Pancreas (tissue), 10 donors: ENCODE data around the gene USO1. TPM values are rescaled to one million over a fixed set of nuclear protein-coding genes. Genes with fewer than 3 reads are reported as not detected.

Experiments used
- ATAC-seq, 4 donors: fragments of 200-7000 bp; cut with Tn5 transposase; one replicate each; pipeline versions ENCODE4 v1.8.0 to v1.9.1; 2020; ENCODE audit warnings: mild to moderate bottlenecking in 4 of 4, moderate library complexity in 4 of 4
- DNase-seq, 6 donors: peaks; one replicate each; pipeline ENCODE4 v3.0.0-alpha.2; 2020
- FAIRE-seq: peaks from 2 replicates; lab custom pipeline; 2012; peaks lifted over from hg19 to GRCh38; lab: Jason Lieb, UNC
- H3K27ac ChIP-seq, 4 donors: fragments of 200-600 bp; sonication (generic); 1 replicate in 3 of 4; 2 replicates in 1 of 4; pipeline versions ENCODE4 v1.5.0 to v1.8.0; 2020
- H3K27me3 ChIP-seq, 4 donors: fragments of 200-600 bp; one replicate each; pipeline ENCODE4 v1.8.0; 2021
- H3K36me3 ChIP-seq, 3 donors: fragments of 200-600 bp; sonication (generic) in 1 of 3; one replicate each; pipeline versions ENCODE4 v1.5.0 to v1.8.0; 2020 to 2021
- H3K4me1 ChIP-seq, 3 donors: fragments of 200-600 bp; one replicate each; pipeline ENCODE4 v1.8.0; 2021
- H3K4me3 ChIP-seq, 4 donors: fragments of 200-600 bp; sonication (generic) in 2 of 4; one replicate each; pipeline versions ENCODE4 v1.5.0 to v1.8.0; 2020 to 2021
- H3K9me3 ChIP-seq, 4 donors: fragments of 200-600 bp; one replicate each; pipeline ENCODE4 v1.8.0; 2021
- WGBS, 2 donors: extraction: QIAGEN DNeasy Blood & Tissue Kit; methylation state at CpG; one replicate each; pipeline ENCODE4 v1.1.7; 2013; 5-methylcytosine and 5-hydroxymethylcytosine counted together
- intact Hi-C, 3 donors: fragments of 100-400 bp; cut with DNase I; formaldehyde crosslinking; loops; one replicate each; pipeline versions ENCODE4 v1.11.1 to v1.14.2; 2022
- polyA plus RNA-seq, 2 donors: library from polyadenylated mRNA; stranded (reverse); fragments of 200-250 nt; gene quantifications; one replicate each; pipeline ENCODE4 v1.2.3, GENCODE V29; 2013
- total RNA-seq, 6 donors: library from RNA; stranded (reverse); fragmentation: NEBNext Ultra II Directional in 4 of 6; extraction: Animal tissue kit (Norgen Biotek cat#: 25700) in 4 of 6; gene quantifications; one replicate each; pipeline versions ENCODE4 v1.2.1 to v1.2.4, GENCODE V29; 2021 to 2023
- TF ChIP-seq, protein P1 (sequence below), 4 donors: fragments of 200-600 bp; sonication (generic) in 3 of 4; IDR thresholded peaks; one replicate each; pipeline versions ENCODE4 v1.5.0 to v1.8.0; 2021; ENCODE audit warnings: antibody characterized with exemption in 4 of 4
- donor health status: healthy with polysubstance abuse.
- donor health status: DM: no; HTN: no; CAD: no; lungs with moderate emphysema.
- donor health status: DM: no; HTN: no; CAD: no.
- donor health status: control.
- donor health status: control.
- donor health status: Bipolar disorder and iron deficiency.
- donor health status: DM: yes; HTN: yes; CAD: no.
- donor health status: DM: no; HTN: no; CAD: no.
- donor health status: DM: no; HTN: no; CAD: no.
- donor health status: DM: yes; HTN: yes; CAD: no.

Gene USO1
- total and polyA plus RNA-seq, 8 donors = 31.2 to 58.2 (median 51.4) TPM

DNA sequence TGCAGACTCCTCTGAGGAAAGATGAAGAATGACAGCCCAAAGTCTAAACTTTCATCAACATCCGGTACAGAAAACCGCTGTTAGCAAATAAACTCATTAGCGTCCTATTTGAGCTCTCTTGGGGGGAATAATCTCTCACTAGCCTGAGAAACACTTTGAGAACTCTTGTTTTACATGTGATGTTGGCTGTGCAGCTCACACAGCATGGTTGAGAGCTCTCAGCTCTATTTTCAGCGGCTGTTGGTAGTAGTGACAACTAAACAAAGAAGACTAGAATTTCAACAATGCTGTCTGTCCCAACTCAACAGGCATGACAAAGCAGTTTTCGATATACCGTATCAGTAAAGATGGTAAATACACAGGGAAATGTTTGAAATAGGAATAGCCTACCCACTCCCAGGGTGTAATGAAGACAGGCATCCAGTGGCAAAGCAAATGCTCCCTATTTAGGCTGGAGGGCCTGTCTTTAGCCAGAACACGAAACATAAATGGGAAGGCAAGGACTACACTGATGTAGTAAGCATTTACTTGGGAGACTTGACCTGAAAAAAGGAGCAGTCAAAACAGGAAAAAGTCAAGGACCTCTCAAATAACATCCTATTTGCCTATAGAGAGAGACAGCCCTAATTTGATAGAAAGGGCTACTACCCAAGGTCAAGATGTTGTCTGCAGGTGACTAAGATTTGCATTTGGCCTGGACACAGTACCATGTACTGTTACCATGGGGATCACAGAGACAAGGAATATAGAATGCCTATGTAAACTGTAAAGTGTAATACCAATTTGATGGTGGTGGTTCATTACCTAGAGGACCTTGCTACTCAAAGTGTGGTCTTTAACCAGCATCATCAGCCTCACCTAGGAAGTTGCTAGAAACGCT, 117.5 kb downstream of the USO1 start:
- DNase-seq (no peak), FAIRE-seq (no peak), ATAC-seq (no peak)
- H3K36me3 ChIP-seq = no peaks in the 10 kb centered on the region
- H3K9me3 ChIP-seq = no peaks in the 10 kb centered on the region
- TF ChIP-seq, protein P1, sequence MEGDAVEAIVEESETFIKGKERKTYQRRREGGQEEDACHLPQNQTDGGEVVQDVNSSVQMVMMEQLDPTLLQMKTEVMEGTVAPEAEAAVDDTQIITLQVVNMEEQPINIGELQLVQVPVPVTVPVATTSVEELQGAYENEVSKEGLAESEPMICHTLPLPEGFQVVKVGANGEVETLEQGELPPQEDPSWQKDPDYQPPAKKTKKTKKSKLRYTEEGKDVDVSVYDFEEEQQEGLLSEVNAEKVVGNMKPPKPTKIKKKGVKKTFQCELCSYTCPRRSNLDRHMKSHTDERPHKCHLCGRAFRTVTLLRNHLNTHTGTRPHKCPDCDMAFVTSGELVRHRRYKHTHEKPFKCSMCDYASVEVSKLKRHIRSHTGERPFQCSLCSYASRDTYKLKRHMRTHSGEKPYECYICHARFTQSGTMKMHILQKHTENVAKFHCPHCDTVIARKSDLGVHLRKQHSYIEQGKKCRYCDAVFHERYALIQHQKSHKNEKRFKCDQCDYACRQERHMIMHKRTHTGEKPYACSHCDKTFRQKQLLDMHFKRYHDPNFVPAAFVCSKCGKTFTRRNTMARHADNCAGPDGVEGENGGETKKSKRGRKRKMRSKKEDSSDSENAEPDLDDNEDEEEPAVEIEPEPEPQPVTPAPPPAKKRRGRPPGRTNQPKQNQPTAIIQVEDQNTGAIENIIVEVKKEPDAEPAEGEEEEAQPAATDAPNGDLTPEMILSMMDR (IDR thresholded peaks at IDR 0.05) = no peak
- intact Hi-C loops = no loop called here
- peaks cover 0 to 8% (median 0%) of the 10 kb centered on the region in 3 donors for H3K4me1 ChIP-seq
- no peak overlapping the region for H3K27ac ChIP-seq
- H3K4me3 ChIP-seq = no peak overlapping the region
- no peaks in the 10 kb centered on the region for H3K27me3 ChIP-seq
- WGBS, 2 donors = 65 to 67% methylated on average over 8 of the region's 8 CpGs

DNA sequence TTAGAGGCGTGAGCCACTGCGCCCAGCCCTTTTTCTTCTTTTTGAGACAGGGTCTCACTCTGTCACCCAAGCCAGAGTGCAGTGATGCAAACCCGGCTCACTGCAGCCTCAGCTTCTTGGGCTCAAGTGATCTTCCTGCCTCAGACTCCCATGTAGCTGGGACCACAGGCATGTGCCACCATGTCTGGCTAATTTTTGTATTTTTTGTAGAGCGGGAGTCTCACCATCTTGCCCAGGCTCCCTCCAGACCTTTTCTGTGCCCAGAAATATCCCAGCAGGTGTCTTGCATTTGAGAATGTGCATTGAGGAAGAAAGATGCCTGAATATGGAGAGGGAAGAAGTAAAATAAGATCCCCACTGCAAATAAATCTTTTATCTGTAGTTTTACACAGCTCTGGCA, 119.2 kb downstream of the USO1 start:
- peak overlapping the region in 1 of 4 donors; percentile 39 for H3K27ac ChIP-seq
- ATAC-seq (no peak), FAIRE-seq (no peak), DNase-seq (no peak)
- no peaks in the 10 kb centered on the region for H3K9me3 ChIP-seq
- WGBS, 2 donors = 97 to 100% methylated on average over 4 of the region's 4 CpGs
- TF ChIP-seq, protein P1 (IDR thresholded peaks at IDR 0.05) = no peak
- no peaks in the 10 kb centered on the region for H3K27me3 ChIP-seq
- peaks cover 0 to 14% (median 0%) of the 10 kb centered on the region in 3 donors for H3K4me1 ChIP-seq
- H3K36me3 ChIP-seq = no peaks in the 10 kb centered on the region
- no peak overlapping the region for H3K4me3 ChIP-seq
- intact Hi-C loops = no loop called here

DNA sequence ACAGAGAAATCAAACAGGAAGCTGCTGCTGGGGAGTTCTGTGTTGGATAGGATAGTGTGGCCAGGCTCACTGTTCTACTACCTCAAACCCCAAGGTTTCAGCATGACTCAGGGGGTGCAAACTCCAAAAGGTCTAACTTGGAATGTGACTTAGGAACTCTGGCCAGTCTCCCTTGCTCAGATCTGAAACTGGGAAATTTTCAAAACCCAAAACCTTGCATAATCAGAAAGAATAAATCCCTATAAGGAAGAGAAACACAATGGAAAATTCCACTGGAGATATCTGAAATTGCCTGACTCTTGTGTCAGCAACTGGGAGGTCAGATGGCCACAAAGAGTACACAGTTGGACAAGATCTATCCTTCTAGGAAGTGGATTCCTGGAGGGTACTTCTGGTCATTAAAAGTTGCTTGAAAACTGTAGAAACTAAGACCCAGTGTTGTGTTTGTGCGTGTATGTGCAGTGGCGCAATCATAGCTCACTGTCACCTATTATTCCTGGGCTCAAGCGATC, 119.8 kb downstream of the USO1 start:
- peak in 3 of 4 donors; percentile 32 to 60 (median 59) for ATAC-seq
- no peak overlapping the region for H3K4me3 ChIP-seq
- DNase-seq = no peak
- H3K4me1 ChIP-seq = peaks cover 0 to 14% (median 0%) of the 10 kb centered on the region in 3 donors
- H3K36me3 ChIP-seq = no peaks in the 10 kb centered on the region
- intact Hi-C loops = no loop called here
- TF ChIP-seq, protein P1 (IDR thresholded peaks at IDR 0.05) = no peak
- peak overlapping the region in 1 of 4 donors; percentile 39 for H3K27ac ChIP-seq
- no peaks in the 10 kb centered on the region for H3K9me3 ChIP-seq
- H3K27me3 ChIP-seq = no peaks in the 10 kb centered on the region
- 97% methylated on average over 3 of the region's 3 CpGs for WGBS, 2 donors
- FAIRE-seq = no peak

DNA sequence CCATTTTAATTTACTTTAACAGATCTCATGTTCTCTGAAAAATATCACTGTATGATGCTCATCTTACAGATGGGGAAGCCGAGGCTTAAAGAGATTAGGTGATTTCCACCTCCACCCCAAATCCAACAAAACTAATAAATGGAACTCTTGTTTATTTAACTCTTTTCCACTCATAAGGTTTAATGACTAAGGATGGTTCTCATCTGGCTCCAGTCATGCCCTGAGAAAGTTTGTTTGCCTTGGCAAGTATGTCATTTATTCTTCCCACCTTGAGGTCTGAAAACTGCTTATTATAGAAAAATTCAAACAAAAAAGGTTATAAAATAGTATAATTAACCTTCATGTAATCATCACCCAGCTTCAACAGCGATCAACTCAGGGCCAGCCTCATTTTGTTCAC, 121.6 kb downstream of the USO1 start:
- intact Hi-C loops = no loop called here
- no peak for DNase-seq
- no peaks in the 10 kb centered on the region for H3K27me3 ChIP-seq
- H3K36me3 ChIP-seq = no peaks in the 10 kb centered on the region
- H3K4me1 ChIP-seq = peaks cover 0 to 14% (median 0%) of the 10 kb centered on the region in 3 donors
- no peak overlapping the region for H3K4me3 ChIP-seq
- no peak for ATAC-seq
- TF ChIP-seq, protein P1 (IDR thresholded peaks at IDR 0.05) = no peak
- no peak for FAIRE-seq
- no peak overlapping the region for H3K27ac ChIP-seq
- 66 to 69% methylated on average over 2 of the region's 2 CpGs for WGBS, 2 donors
- no peaks in the 10 kb centered on the region for H3K9me3 ChIP-seq
